ENCODE results near the gene CARMIL1.

DNA sequence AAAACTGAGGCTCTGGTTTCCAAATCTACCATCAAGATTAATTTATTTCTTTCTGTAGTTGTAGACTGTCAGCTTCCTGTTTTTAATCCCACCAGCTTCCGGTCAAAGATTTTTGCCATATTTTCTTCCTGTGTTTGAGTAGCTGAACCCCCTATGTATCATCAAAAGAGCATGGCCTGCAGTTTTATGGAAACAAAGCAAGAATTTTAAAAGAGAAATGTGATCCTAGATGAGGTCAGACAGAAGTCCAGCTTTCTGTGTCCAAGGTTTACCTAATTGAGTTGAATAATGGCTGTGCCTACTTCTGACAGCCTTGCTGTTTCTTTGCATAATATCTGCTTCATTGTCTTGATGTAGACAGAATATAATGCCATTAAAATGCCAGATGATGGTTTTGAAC is 163.7 kb downstream of the CARMIL1 start:
- TF ChIP-seq BHLHE40 (IDR thresholded peaks at IDR 0.05; ENCODE audit: borderline replicate concordance), result no peak
- TF ChIP-seq ZNF384 (IDR thresholded peaks at IDR 0.05), result no peak
- no peak for TF ChIP-seq ARNT (IDR thresholded peaks at IDR 0.05)
- TF ChIP-seq, protein P1, sequence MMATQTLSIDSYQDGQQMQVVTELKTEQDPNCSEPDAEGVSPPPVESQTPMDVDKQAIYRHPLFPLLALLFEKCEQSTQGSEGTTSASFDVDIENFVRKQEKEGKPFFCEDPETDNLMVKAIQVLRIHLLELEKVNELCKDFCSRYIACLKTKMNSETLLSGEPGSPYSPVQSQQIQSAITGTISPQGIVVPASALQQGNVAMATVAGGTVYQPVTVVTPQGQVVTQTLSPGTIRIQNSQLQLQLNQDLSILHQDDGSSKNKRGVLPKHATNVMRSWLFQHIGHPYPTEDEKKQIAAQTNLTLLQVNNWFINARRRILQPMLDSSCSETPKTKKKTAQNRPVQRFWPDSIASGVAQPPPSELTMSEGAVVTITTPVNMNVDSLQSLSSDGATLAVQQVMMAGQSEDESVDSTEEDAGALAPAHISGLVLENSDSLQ (IDR thresholded peaks at IDR 0.05), result peak; percentile 46; the same call in 1 of the 2 replicates
- TF ChIP-seq NFRKB (IDR thresholded peaks at IDR 0.05), result no peak
- TF ChIP-seq FOXK2 (IDR thresholded peaks at IDR 0.05), result no peak
- TF ChIP-seq SP1 (IDR thresholded peaks at IDR 0.05), result no peak
- TF ChIP-seq FOXM1 (IDR thresholded peaks at IDR 0.05; ENCODE audit: borderline replicate concordance), result no peak
- no peak for TF ChIP-seq ELF4 (IDR thresholded peaks at IDR 0.05)
- no peak for TF ChIP-seq L3MBTL2 (conservative IDR thresholded peaks at IDR 0.05)
- no peak for TF ChIP-seq FOXA1 (IDR thresholded peaks at IDR 0.05)
- TF ChIP-seq CTBP1 (IDR thresholded peaks at IDR 0.05; ENCODE audit: borderline replicate concordance), result no peak
- TF ChIP-seq HDGF (IDR thresholded peaks at IDR 0.05; ENCODE audit: borderline replicate concordance), result no peak

Measured in HEK293T (cell line).